ENCODE data around the gene BSDC1. TPM values are rescaled to one million over a fixed set of nuclear protein-coding genes. Genes with fewer than 3 reads are reported as not detected.
"Not testable (repeated sequence)": the region's sequence is repeated elsewhere in the genome, so short reads cannot be mapped to it uniquely, and the experiment has no call there.

Gene BSDC1
- total and polyA plus RNA-seq, 2 of the 13 experiments (the other 11 are each of a cell fraction or from before 2014, with no cell fraction given): 40.3 to 64.2 TPM

GRCh38 chr1:32355778-32356177 lies 38.5 kb downstream of the BSDC1 start:
- 96% methylated on average over 6 of the region's 6 CpGs for WGBS (ENCODE audit: low lambda C conversion rate)
- FAIRE-seq; H3K27ac ChIP-seq (ENCODE audit: extremely low read length, insufficient read depth, low read length); BruUV-seq (replicated peaks); ATAC-seq; in situ Hi-C loops (cut with HindIII; ENCODE audit: extremely low pct_ligation_motif_present, low pct_unique_long_range_greater_than_20kb); intact Hi-C loops (cut with micrococcal nuclease; ENCODE audit: unreplicated experiment); H3K4me2 ChIP-seq (ENCODE audit: low read depth, low read length); H3K9ac ChIP-seq (ENCODE audit: insufficient read depth, low read depth, low read length); H3K79me2 ChIP-seq (ENCODE audit: insufficient read depth, low read length); H2AFZ ChIP-seq (ENCODE audit: low read length); H3K4me3 ChIP-seq (replicated peaks in 1 of 3; ENCODE audit: insufficient read depth in 1 of 3, low read depth in 2 of 3, low read length in 3 of 3); H4K20me1 ChIP-seq (ENCODE audit: insufficient read depth, low read length); H3K9me3 ChIP-seq (ENCODE audit: low read length); H3K27me3 ChIP-seq (ENCODE audit: control insufficient read depth in 1 of 2, insufficient read depth in 2 of 2, low read length in 2 of 2); CTCF ChIA-PET (ENCODE audit: low intra/inter-chr PET ratio, low total read pairs); H3K36me3 ChIP-seq (replicated peaks in 1 of 2; ENCODE audit: control insufficient read depth in 1 of 2, insufficient read depth in 2 of 2, low read length in 2 of 2); DNase-seq (ENCODE audit: low spot score): not testable (repeated sequence)
- peaks cover 49% of the 10 kb centered on the region for H3K4me1 ChIP-seq (ENCODE audit: insufficient read depth, low read length)
- POLR2A ChIA-PET: interaction anchor here (0.7 kb wide), 1 partner anchor 9 kb away, joined by 3 read pairs; no protein-coding TSS in a partner anchor

GRCh38 chr1:32353886-32354570 lies 40.2 kb downstream of the BSDC1 start:
- intact Hi-C loops (cut with micrococcal nuclease; ENCODE audit: unreplicated experiment) (no loop called here), in situ Hi-C loops (cut with HindIII; ENCODE audit: extremely low pct_ligation_motif_present, low pct_unique_long_range_greater_than_20kb) (no loop called here)
- Histone ChIP-seq H3K27ac (ENCODE audit: extremely low read length, insufficient read depth, low read length) (no peak overlapping the region), H2AFZ (ENCODE audit: low read length) (no peak overlapping the region), H3K79me2 (ENCODE audit: insufficient read depth, low read length) (no peaks in the 10 kb centered on the region), H4K20me1 (ENCODE audit: insufficient read depth, low read length) (no peaks in the 10 kb centered on the region), H3K4me3 (replicated peaks in 1 of 3; ENCODE audit: insufficient read depth in 1 of 3, low read depth in 2 of 3, low read length in 3 of 3) (no peak overlapping the region), H3K9me3 (ENCODE audit: low read length) (no peaks in the 10 kb centered on the region), H3K36me3 (replicated peaks in 1 of 2; ENCODE audit: control insufficient read depth in 1 of 2, insufficient read depth in 2 of 2, low read length in 2 of 2) (no peaks in the 10 kb centered on the region), H3K4me2 (ENCODE audit: low read depth, low read length) (no peak overlapping the region), H3K4me1 (ENCODE audit: insufficient read depth, low read length) (peaks cover 63% of the 10 kb centered on the region), H3K27me3 (ENCODE audit: control insufficient read depth in 1 of 2, insufficient read depth in 2 of 2, low read length in 2 of 2) (no peaks in the 10 kb centered on the region), H3K9ac (ENCODE audit: insufficient read depth, low read depth, low read length) (no peak overlapping the region)
- ChIA-PET CTCF (ENCODE audit: low intra/inter-chr PET ratio, low total read pairs) (no interaction called here), POLR2A (interaction anchor here (1.0 to 10.1 kb wide), 5 partner anchors 9 to 41 kb away, joined by 3 to 222 read pairs (median 17); partner anchors contain the start of genes BSDC1 and MARCKSL1)
- FAIRE-seq (no peak), ATAC-seq (no peak), DNase-seq (ENCODE audit: low spot score) (no peak)
- no TSS peak for BruUV-seq (replicated peaks)
- WGBS (ENCODE audit: low lambda C conversion rate): 70% methylated on average over 2 of the region's 2 CpGs
- no peak for TF ChIP-seq GABPB1 (CRISPR knock-in tag; IDR thresholded peaks at IDR 0.05)
- TF ChIP-seq TERF1 (CRISPR knock-in tag; IDR thresholded peaks at IDR 0.05): no peak
- no peak for TF ChIP-seq LCORL (IDR thresholded peaks at IDR 0.05)
- no peak for TF ChIP-seq LCORL (CRISPR knock-in tag; IDR thresholded peaks at IDR 0.05)
- TF ChIP-seq MYC (CRISPR knock-in tag; IDR thresholded peaks at IDR 0.05; ENCODE audit: borderline replicate concordance): no peak
- no peak for TF ChIP-seq NRL (CRISPR knock-in tag; IDR thresholded peaks at IDR 0.05; ENCODE audit: borderline replicate concordance)
- no peak for TF ChIP-seq ZNF281 (CRISPR knock-in tag; IDR thresholded peaks at IDR 0.05; ENCODE audit: borderline replicate concordance)
- TF ChIP-seq USF2 (IDR thresholded peaks at IDR 0.05; ENCODE audit: low read depth, low read length): no peak
- no peak for TF ChIP-seq USF2 (CRISPR knock-in tag; IDR thresholded peaks at IDR 0.05; ENCODE audit: borderline replicate concordance)
- no peak for TF ChIP-seq ZNF784 (CRISPR knock-in tag; IDR thresholded peaks at IDR 0.05; ENCODE audit: borderline replicate concordance)

Data from HepG2 (cell line).